GM19463 (cell line): ENCODE results near the gene EIF2AK3.
A peak's percentile ranks its signal among the peaks of the same experiment; 100 is the strongest.
"Not testable (repeated sequence)": the region's sequence is repeated elsewhere in the genome, so short reads cannot be mapped to it uniquely, and the experiment has no call there.

ENCODE experiments used
- ATAC-seq: cut with Tn5 transposase; IDR thresholded peaks from one replicate; pipeline ENCODE4 v1.9.1; 2021; ENCODE audit warnings: mild to moderate bottlenecking, moderate library complexity; ENCODE audit not compliant: unreplicated experiment

Gene EIF2AK3

GRCh38 chr2:88637464-88637863, 10.2 kb upstream of the EIF2AK3 start:
- ATAC-seq: no peak

GRCh38 chr2:88636026-88636425, 8.8 kb upstream of the EIF2AK3 start:
- ATAC-seq: no peak

- ATAC-seq: no peak
Measured at GRCh38 chr2:88632569-88632968, 5.3 kb upstream of the EIF2AK3 start.

- no peak for ATAC-seq
Measured at GRCh38 chr2:88628571-88628939, 1.3 kb upstream of the EIF2AK3 start.

- ATAC-seq: peak; percentile 31
Measured at GRCh38 chr2:88627856-88628570, 749 bp upstream of the EIF2AK3 start.

- peak; percentile 0 for ATAC-seq
Measured at GRCh38 chr2:88626171-88627054, 851 bp downstream of the EIF2AK3 start.

GRCh38 chr2:88624477-88624876, 2.8 kb downstream of the EIF2AK3 start:
- ATAC-seq: no peak

- ATAC-seq: not testable (repeated sequence)
Measured at GRCh38 chr2:88623831-88624465, 3.3 kb downstream of the EIF2AK3 start.

GRCh38 chr2:88622307-88622706, 5.0 kb downstream of the EIF2AK3 start:
- no peak for ATAC-seq

GRCh38 chr2:88621432-88621831, 5.8 kb downstream of the EIF2AK3 start:
- no peak for ATAC-seq

GRCh38 chr2:88620015-88620414, 7.2 kb downstream of the EIF2AK3 start:
- ATAC-seq: no peak

- peak; percentile 42 for ATAC-seq
Measured at GRCh38 chr2:88615822-88616221, 11.4 kb downstream of the EIF2AK3 start.

GRCh38 chr2:88614497-88615157, 12.6 kb downstream of the EIF2AK3 start:
- peak; percentile 82 for ATAC-seq

- ATAC-seq: no peak
Measured at GRCh38 chr2:88613921-88614320, 13.3 kb downstream of the EIF2AK3 start.

GRCh38 chr2:88608184-88608583, 19.1 kb downstream of the EIF2AK3 start:
- no peak for ATAC-seq

GRCh38 chr2:88607416-88607815, 19.8 kb downstream of the EIF2AK3 start:
- ATAC-seq: no peak

- ATAC-seq: peak; percentile 87
Measured at GRCh38 chr2:88606371-88607030, 20.8 kb downstream of the EIF2AK3 start.

GRCh38 chr2:88603146-88603545, 24.1 kb downstream of the EIF2AK3 start:
- no peak for ATAC-seq

GRCh38 chr2:88602022-88602421, 25.2 kb downstream of the EIF2AK3 start:
- no peak for ATAC-seq

GRCh38 chr2:88601286-88601685, 26.0 kb downstream of the EIF2AK3 start:
- ATAC-seq: no peak

- peak; percentile 99 for ATAC-seq
Measured at GRCh38 chr2:88600038-88600465, 27.2 kb downstream of the EIF2AK3 start.
